ENCODE measurements around the gene SP7. TPM values are rescaled to one million over a fixed set of nuclear protein-coding genes. Genes with fewer than 3 reads are reported as not detected.

The SP7 gene
- total and polyA plus RNA-seq, 2 donors from 2014 or later: not detected

DNA sequence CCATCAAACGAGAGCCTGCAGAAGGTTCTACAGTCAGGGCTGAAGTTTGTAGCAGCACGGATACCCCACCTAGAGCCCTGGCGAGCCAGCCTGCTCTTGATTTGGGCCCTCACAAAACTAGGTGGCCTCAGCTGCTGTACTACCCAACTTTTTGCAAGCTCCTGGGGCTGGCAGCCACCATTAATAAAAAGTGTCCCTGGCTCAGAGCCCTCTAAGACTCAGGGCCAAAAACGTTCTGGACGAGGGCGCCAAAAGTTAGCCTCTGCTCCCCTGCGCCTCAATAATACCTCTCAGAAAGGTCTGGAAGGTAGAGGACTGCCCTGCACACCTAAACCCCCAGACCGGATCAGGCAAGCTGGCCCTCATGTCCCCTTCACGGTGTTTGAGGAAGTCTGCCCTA lies 49.7 kb downstream of the SP7 start:
- H3K27me3 ChIP-seq (ENCODE audit: control insufficient read depth, insufficient read depth, low read length): no peaks in the 10 kb centered on the region
- H3K9ac ChIP-seq (ENCODE audit: low read length in 3 of 3): no peak overlapping the region
- intact Hi-C loops (cut with DNase I): loop anchor here (10.0 kb wide), 1 partner anchor 72 kb away; no protein-coding TSS in a partner anchor
- H3K9me3 ChIP-seq (ENCODE audit: control insufficient read depth in 2 of 3, insufficient read depth in 1 of 3, low read length in 3 of 3): no peaks in the 10 kb centered on the region
- TF ChIP-seq, protein P1, sequence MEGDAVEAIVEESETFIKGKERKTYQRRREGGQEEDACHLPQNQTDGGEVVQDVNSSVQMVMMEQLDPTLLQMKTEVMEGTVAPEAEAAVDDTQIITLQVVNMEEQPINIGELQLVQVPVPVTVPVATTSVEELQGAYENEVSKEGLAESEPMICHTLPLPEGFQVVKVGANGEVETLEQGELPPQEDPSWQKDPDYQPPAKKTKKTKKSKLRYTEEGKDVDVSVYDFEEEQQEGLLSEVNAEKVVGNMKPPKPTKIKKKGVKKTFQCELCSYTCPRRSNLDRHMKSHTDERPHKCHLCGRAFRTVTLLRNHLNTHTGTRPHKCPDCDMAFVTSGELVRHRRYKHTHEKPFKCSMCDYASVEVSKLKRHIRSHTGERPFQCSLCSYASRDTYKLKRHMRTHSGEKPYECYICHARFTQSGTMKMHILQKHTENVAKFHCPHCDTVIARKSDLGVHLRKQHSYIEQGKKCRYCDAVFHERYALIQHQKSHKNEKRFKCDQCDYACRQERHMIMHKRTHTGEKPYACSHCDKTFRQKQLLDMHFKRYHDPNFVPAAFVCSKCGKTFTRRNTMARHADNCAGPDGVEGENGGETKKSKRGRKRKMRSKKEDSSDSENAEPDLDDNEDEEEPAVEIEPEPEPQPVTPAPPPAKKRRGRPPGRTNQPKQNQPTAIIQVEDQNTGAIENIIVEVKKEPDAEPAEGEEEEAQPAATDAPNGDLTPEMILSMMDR (IDR thresholded peaks at IDR 0.05; ENCODE audit: borderline replicate concordance, extremely low read depth, insufficient read depth): no peak
- FAIRE-seq (no peak), DNase-seq (peak in 1 of 5 donors; percentile 27)
- no peak overlapping the region for H3K4me3 ChIP-seq (ENCODE audit: low read length in 3 of 3)
- no peaks in the 10 kb centered on the region for H3K36me3 ChIP-seq (ENCODE audit: control insufficient read depth in 2 of 3, insufficient read depth in 3 of 3, low read length in 3 of 3)
- no peak overlapping the region for H3K27ac ChIP-seq (ENCODE audit: low read depth in 2 of 2, low read length in 2 of 2)
- H3K4me1 ChIP-seq (ENCODE audit: control insufficient read depth in 2 of 3, insufficient read depth in 2 of 3, low read depth in 1 of 3, low read length in 3 of 3): no peaks in the 10 kb centered on the region

DNA sequence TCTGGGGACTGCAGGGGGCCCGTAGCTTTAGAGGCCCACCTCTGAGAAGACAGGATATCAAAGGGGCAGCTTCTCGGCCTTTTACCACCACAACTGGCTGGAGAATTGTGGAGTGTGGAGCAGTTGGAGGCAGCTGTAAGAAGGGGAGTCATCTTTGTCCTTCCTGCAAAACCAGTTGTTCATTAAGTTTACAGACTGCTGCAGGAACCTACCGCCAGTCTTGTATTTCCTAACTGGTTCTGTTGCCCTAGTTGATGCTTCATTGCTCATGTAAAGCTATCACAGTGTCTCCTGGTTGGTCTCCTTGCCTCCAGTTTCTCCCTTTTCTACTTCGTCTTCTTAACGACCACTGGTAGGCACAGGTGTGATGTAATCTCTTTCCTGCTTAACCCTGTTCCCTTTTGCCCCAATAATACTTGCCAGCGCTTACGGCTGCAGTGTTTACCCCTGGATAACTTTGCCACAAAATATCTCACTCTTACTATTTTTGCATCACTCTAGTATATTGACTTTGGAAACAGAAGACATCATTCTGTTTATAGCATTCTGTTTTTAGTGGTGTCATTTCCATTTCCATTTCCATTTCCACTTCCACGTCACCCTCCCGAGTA lies 56.2 kb downstream of the SP7 start:
- no peaks in the 10 kb centered on the region for H3K4me1 ChIP-seq (ENCODE audit: control insufficient read depth in 2 of 3, insufficient read depth in 2 of 3, low read depth in 1 of 3, low read length in 3 of 3)
- FAIRE-seq (no peak), DNase-seq (peak in 1 of 5 donors; percentile 28)
- H3K36me3 ChIP-seq (ENCODE audit: control insufficient read depth in 2 of 3, insufficient read depth in 3 of 3, low read length in 3 of 3): peaks cover 0 to 3% (median 0%) of the 10 kb centered on the region in 3 donors
- TF ChIP-seq, protein P1 (IDR thresholded peaks at IDR 0.05; ENCODE audit: borderline replicate concordance, extremely low read depth, insufficient read depth): no peak
- peak overlapping the region in 2 of 3 donors; percentile 43 to 54 for H3K4me3 ChIP-seq (ENCODE audit: low read length in 3 of 3)
- intact Hi-C loops (cut with DNase I): loop anchor here (10.0 kb wide), 1 partner anchor 65 kb away; no protein-coding TSS in a partner anchor
- no peaks in the 10 kb centered on the region for H3K27me3 ChIP-seq (ENCODE audit: control insufficient read depth, insufficient read depth, low read length)
- no peaks in the 10 kb centered on the region for H3K9me3 ChIP-seq (ENCODE audit: control insufficient read depth in 2 of 3, insufficient read depth in 1 of 3, low read length in 3 of 3)
- H3K27ac ChIP-seq (ENCODE audit: low read depth in 2 of 2, low read length in 2 of 2): peak overlapping the region; percentile 51 to 66
- H3K9ac ChIP-seq (ENCODE audit: low read length in 3 of 3): peak overlapping the region in 1 of 3 donors; percentile 46

DNA sequence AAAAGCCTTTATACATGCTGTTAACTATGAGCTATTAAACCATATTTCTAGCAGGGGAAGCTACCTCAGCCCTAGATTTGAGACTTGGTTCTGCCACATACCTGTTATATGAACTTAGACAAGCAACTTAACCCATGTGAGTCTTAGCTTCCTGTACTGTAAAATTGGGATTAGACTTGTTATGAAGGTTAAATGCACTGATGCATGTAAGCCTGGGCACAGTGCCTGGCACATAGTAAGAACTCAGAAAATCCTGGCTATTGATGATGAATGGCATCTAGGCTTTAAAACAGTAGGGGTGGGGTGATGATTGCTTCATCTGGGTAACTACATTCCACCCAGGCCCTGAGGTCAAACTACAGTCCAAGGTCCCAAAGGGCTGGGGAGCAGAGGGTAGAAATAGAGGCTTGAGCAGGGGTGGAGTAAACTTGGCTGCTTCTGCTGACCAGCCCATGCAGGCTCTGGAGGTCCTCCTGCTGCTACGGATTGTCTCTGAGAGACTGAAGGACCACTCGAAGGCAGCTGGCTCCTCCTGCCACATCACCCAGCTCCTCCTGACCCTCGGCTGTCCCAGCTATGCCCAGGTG lies 56.8 kb downstream of the SP7 start:
- Histone ChIP-seq H3K36me3 (ENCODE audit: control insufficient read depth in 2 of 3, insufficient read depth in 3 of 3, low read length in 3 of 3) (peaks cover 0 to 3% (median 0%) of the 10 kb centered on the region in 3 donors), H3K27me3 (ENCODE audit: control insufficient read depth, insufficient read depth, low read length) (no peaks in the 10 kb centered on the region), H3K4me1 (ENCODE audit: control insufficient read depth in 2 of 3, insufficient read depth in 2 of 3, low read depth in 1 of 3, low read length in 3 of 3) (no peaks in the 10 kb centered on the region), H3K4me3 (ENCODE audit: low read length in 3 of 3) (peak overlapping the region in 2 of 3 donors; percentile 43 to 54), H3K9ac (ENCODE audit: low read length in 3 of 3) (peak overlapping the region in 1 of 3 donors; percentile 46), H3K9me3 (ENCODE audit: control insufficient read depth in 2 of 3, insufficient read depth in 1 of 3, low read length in 3 of 3) (no peaks in the 10 kb centered on the region), H3K27ac (ENCODE audit: low read depth in 2 of 2, low read length in 2 of 2) (peak overlapping the region; percentile 51 to 66)
- TF ChIP-seq, protein P1 (IDR thresholded peaks at IDR 0.05; ENCODE audit: borderline replicate concordance, extremely low read depth, insufficient read depth): no peak
- intact Hi-C loops (cut with DNase I): no loop called here
- FAIRE-seq (peak; percentile 17), DNase-seq (peak in 1 of 5 donors; percentile 22)
